ENCODE results near the gene HCN3. TPM values are rescaled to one million over a fixed set of nuclear protein-coding genes. Genes with fewer than 3 reads are reported as not detected.
"Not testable (repeated sequence)": the region's sequence is repeated elsewhere in the genome, so short reads cannot be mapped to it uniquely, and the experiment has no call there.

Gene HCN3
- polyA plus RNA-seq (2012; ENCODE audit: missing spikeins): 1.1 TPM

GRCh38 chr1:155277070-155277901 is at the start of gene HCN3:
Gene HCN3, plus strand, starts transcription at chr1:155277463. Its CDS starts 128 bp downstream, at chr1:155277591.
- peak; percentile 63 for FAIRE-seq
- TF ChIP-seq POLR2AphosphoS5 (IDR thresholded peaks at IDR 0.05; ENCODE audit: low read depth, low read length): no peak
- no peak for TF ChIP-seq POLR2A (IDR thresholded peaks at IDR 0.05; ENCODE audit: low read depth, low read length)
- TF ChIP-seq TAF1 (IDR thresholded peaks at IDR 0.05; ENCODE audit: borderline replicate concordance, low read depth, low read length): no peak

GRCh38 chr1:155228096-155228427 is 49.2 kb upstream of the HCN3 start:
- FAIRE-seq: no peak

More at GRCh38 chr1:155277070-155277901, at the start of gene HCN3:
- DNase-seq (ENCODE audit: insufficient read length): peak; percentile 93

GRCh38 chr1:155231302-155231701 is 46.0 kb upstream of the HCN3 start:
- not testable (repeated sequence) for DNase-seq (ENCODE audit: insufficient read length); FAIRE-seq

More at GRCh38 chr1:155228096-155228427, 49.2 kb upstream of the HCN3 start:
- TF ChIP-seq TAF1 (IDR thresholded peaks at IDR 0.05; ENCODE audit: borderline replicate concordance, low read depth, low read length) (no peak), POLR2AphosphoS5 (IDR thresholded peaks at IDR 0.05; ENCODE audit: low read depth, low read length) (peak; percentile 7; the same call in 1 of the 2 replicates)
- DNase-seq (ENCODE audit: insufficient read length): no peak

GRCh38 chr1:155232001-155232978 is 45.0 kb upstream of the HCN3 start:
- not testable (repeated sequence) for FAIRE-seq; DNase-seq (ENCODE audit: insufficient read length)

- not testable (repeated sequence) for DNase-seq (ENCODE audit: insufficient read length); FAIRE-seq
Measured at GRCh38 chr1:155233502-155233901, 43.8 kb upstream of the HCN3 start.

- DNase-seq (ENCODE audit: insufficient read length): not testable (repeated sequence)
- peak; percentile 40 for FAIRE-seq
Measured at GRCh38 chr1:155235375-155235774, 41.9 kb upstream of the HCN3 start.

- DNase-seq (ENCODE audit: insufficient read length) (no peak), FAIRE-seq (no peak)
- TF ChIP-seq POLR2AphosphoS5 (IDR thresholded peaks at IDR 0.05; ENCODE audit: low read depth, low read length) (no peak), TAF1 (IDR thresholded peaks at IDR 0.05; ENCODE audit: borderline replicate concordance, low read depth, low read length) (no peak), POLR2A (IDR thresholded peaks at IDR 0.05; ENCODE audit: low read depth, low read length) (no peak)
Measured at GRCh38 chr1:155236451-155236850, 40.8 kb upstream of the HCN3 start.

- DNase-seq (ENCODE audit: insufficient read length) (peak; percentile 56), FAIRE-seq (peak; percentile 14)
- TF ChIP-seq TAF1 (IDR thresholded peaks at IDR 0.05; ENCODE audit: borderline replicate concordance, low read depth, low read length) (no peak), POLR2AphosphoS5 (IDR thresholded peaks at IDR 0.05; ENCODE audit: low read depth, low read length) (no peak), POLR2A (IDR thresholded peaks at IDR 0.05; ENCODE audit: low read depth, low read length) (no peak)
Measured at GRCh38 chr1:155241069-155241679, 36.1 kb upstream of the HCN3 start.

GRCh38 chr1:155241841-155242264 is 35.4 kb upstream of the HCN3 start:
- TF ChIP-seq POLR2A (IDR thresholded peaks at IDR 0.05; ENCODE audit: low read depth, low read length) (no peak), POLR2AphosphoS5 (IDR thresholded peaks at IDR 0.05; ENCODE audit: low read depth, low read length) (no peak), TAF1 (IDR thresholded peaks at IDR 0.05; ENCODE audit: borderline replicate concordance, low read depth, low read length) (no peak)
- DNase-seq (ENCODE audit: insufficient read length): no peak
- no peak for FAIRE-seq

GRCh38 chr1:155242805-155243358 is 34.4 kb upstream of the HCN3 start:
- no peak for DNase-seq (ENCODE audit: insufficient read length)
- TF ChIP-seq POLR2A (IDR thresholded peaks at IDR 0.05; ENCODE audit: low read depth, low read length) (no peak), POLR2AphosphoS5 (IDR thresholded peaks at IDR 0.05; ENCODE audit: low read depth, low read length) (no peak), TAF1 (IDR thresholded peaks at IDR 0.05; ENCODE audit: borderline replicate concordance, low read depth, low read length) (no peak)
- FAIRE-seq: no peak

- TF ChIP-seq TAF1 (IDR thresholded peaks at IDR 0.05; ENCODE audit: borderline replicate concordance, low read depth, low read length) (peak; percentile 37; the same call in 1 of the 2 replicates), POLR2AphosphoS5 (IDR thresholded peaks at IDR 0.05; ENCODE audit: low read depth, low read length) (peak; percentile 93), POLR2A (IDR thresholded peaks at IDR 0.05; ENCODE audit: low read depth, low read length) (peak; percentile 96)
- DNase-seq (ENCODE audit: insufficient read length): peak; percentile 92
- FAIRE-seq: peak; percentile 66
Measured at GRCh38 chr1:155244368-155245162, 32.7 kb upstream of the HCN3 start.

Measured in GM12892 (cell line).